CD4-positive, alpha-beta T cell treated with Interleukin-2 at 100 ng/mL for 4 hours (primary cell): Measurements from ENCODE around the gene B4GALT7.
"Not testable (repeated sequence)": the region's sequence is repeated elsewhere in the genome, so short reads cannot be mapped to it uniquely, and the experiment has no call there.

Experiments used
- DNase-seq: peaks from one replicate; pipeline ENCODE4 v3.0.0-alpha.2; 2020; ENCODE audit warnings: low spot score

B4GALT7 gene

GRCh38 chr5:177599731-177600507, at the start of gene B4GALT7:
B4GALT7 (plus strand) TSS chr5:177600132; CDS start chr5:177600211, 79 bp downstream.
- peak; percentile 78 for DNase-seq

- no peak for DNase-seq
These were observed 47.0 kb upstream of the B4GALT7 start for GRCh38 chr5:177552839-177553455.

- DNase-seq: peak; percentile 29
These were observed 46.1 kb upstream of the B4GALT7 start for GRCh38 chr5:177553671-177554429.

- DNase-seq: peak; percentile 96
These were observed 45.3 kb upstream of the B4GALT7 start, which contains the start of gene FAM193B for GRCh38 chr5:177554474-177555111. FAM193B (minus strand) TSS chr5:177554563; CDS start chr5:177554458, 105 bp downstream.

- no peak for DNase-seq
These were observed 44.7 kb upstream of the B4GALT7 start for GRCh38 chr5:177555228-177555627.

- DNase-seq: no peak
These were observed 44.3 kb upstream of the B4GALT7 start for GRCh38 chr5:177555665-177556064.

- peak; percentile 35 for DNase-seq
These were observed 42.8 kb upstream of the B4GALT7 start for GRCh38 chr5:177557041-177557647.

- no peak for DNase-seq
These were observed 42.1 kb upstream of the B4GALT7 start for GRCh38 chr5:177557796-177558195.

- DNase-seq: not testable (repeated sequence)
These were observed 40.4 kb upstream of the B4GALT7 start for GRCh38 chr5:177559446-177559941.

GRCh38 chr5:177565046-177565445, 34.9 kb upstream of the B4GALT7 start:
- DNase-seq: no peak

- DNase-seq: no peak
These were observed 31.6 kb upstream of the B4GALT7 start for GRCh38 chr5:177568326-177568725.

GRCh38 chr5:177569894-177570293, 30.0 kb upstream of the B4GALT7 start:
- DNase-seq: no peak

- DNase-seq: no peak
These were observed 24.4 kb upstream of the B4GALT7 start for GRCh38 chr5:177575488-177575887.

GRCh38 chr5:177576169-177576568, 23.8 kb upstream of the B4GALT7 start:
- DNase-seq: no peak

- no peak for DNase-seq
These were observed 21.6 kb upstream of the B4GALT7 start for GRCh38 chr5:177578316-177578715.

GRCh38 chr5:177588413-177588909, 11.5 kb upstream of the B4GALT7 start:
- no peak for DNase-seq

- DNase-seq: no peak
These were observed 9.5 kb upstream of the B4GALT7 start for GRCh38 chr5:177590406-177590805.

- no peak for DNase-seq
These were observed 8.3 kb upstream of the B4GALT7 start for GRCh38 chr5:177591690-177592009.

GRCh38 chr5:177592010-177592834, 7.7 kb upstream of the B4GALT7 start, which contains the start of gene TMED9:
TMED9 (plus strand) TSS chr5:177592203; CDS start chr5:177592215, 12 bp downstream.
- DNase-seq: peak; percentile 88

GRCh38 chr5:177592905-177593304, 7.0 kb upstream of the B4GALT7 start:
- no peak for DNase-seq
